Right atrium auricular region (tissue), 2 donors: ENCODE measurements around the gene CABLES2. TPM values are rescaled to one million over a fixed set of nuclear protein-coding genes. Genes with fewer than 3 reads are reported as not detected.

Experiments used
- DNase-seq: peaks from one replicate; pipeline ENCODE4 v3.0.0-alpha.2; 2019; ENCODE audit warnings: low spot score
- H3K27ac ChIP-seq, 2 donors: fragments of 200-600 bp; sonication (generic); 1 replicate in 1 of 2; 2 replicates in 1 of 2; pipeline ENCODE4 v1.5.1; 2016 to 2019
- H3K27me3 ChIP-seq, 2 donors: fragments of 200-600 bp; sonication (generic); one replicate each; pipeline versions ENCODE4 v1.5.1 to v1.6.0; 2017 to 2019
- H3K36me3 ChIP-seq: fragments of 200-600 bp; sonication (generic); one replicate; pipeline ENCODE4 v1.5.1; 2016
- H3K4me1 ChIP-seq, 2 donors: fragments of 200-600 bp; sonication (generic); one replicate each; pipeline versions ENCODE4 v1.5.1 to v1.6.0; 2017 to 2019
- H3K4me3 ChIP-seq, 2 donors: fragments of 200-600 bp; sonication (generic); 1 replicate in 1 of 2; 2 replicates in 1 of 2; pipeline ENCODE4 v1.5.1; 2017 to 2019; ENCODE audit warnings: mild to moderate bottlenecking in 1 of 2, moderate library complexity in 1 of 2
- H3K9me3 ChIP-seq, 2 donors: fragments of 200-600 bp; sonication (generic); one replicate each; pipeline ENCODE4 v1.5.1; 2019
- total RNA-seq, 2 donors: library from RNA; depleted of rRNA; stranded (reverse); fragments of >200 nt; gene quantifications; one replicate each; pipeline ENCODE4 v1.1.0, GENCODE V29; 2016
- TF ChIP-seq, protein P1 (sequence below), 2 donors: fragments of 200-600 bp; sonication (generic); IDR thresholded peaks; one replicate each; pipeline ENCODE4 v1.5.1; 2019; ENCODE audit warnings: antibody characterized with exemption in 2 of 2

The CABLES2 gene
- total RNA-seq, 2 donors from 2014 or later, result 10.8 to 17.7 TPM

DNA sequence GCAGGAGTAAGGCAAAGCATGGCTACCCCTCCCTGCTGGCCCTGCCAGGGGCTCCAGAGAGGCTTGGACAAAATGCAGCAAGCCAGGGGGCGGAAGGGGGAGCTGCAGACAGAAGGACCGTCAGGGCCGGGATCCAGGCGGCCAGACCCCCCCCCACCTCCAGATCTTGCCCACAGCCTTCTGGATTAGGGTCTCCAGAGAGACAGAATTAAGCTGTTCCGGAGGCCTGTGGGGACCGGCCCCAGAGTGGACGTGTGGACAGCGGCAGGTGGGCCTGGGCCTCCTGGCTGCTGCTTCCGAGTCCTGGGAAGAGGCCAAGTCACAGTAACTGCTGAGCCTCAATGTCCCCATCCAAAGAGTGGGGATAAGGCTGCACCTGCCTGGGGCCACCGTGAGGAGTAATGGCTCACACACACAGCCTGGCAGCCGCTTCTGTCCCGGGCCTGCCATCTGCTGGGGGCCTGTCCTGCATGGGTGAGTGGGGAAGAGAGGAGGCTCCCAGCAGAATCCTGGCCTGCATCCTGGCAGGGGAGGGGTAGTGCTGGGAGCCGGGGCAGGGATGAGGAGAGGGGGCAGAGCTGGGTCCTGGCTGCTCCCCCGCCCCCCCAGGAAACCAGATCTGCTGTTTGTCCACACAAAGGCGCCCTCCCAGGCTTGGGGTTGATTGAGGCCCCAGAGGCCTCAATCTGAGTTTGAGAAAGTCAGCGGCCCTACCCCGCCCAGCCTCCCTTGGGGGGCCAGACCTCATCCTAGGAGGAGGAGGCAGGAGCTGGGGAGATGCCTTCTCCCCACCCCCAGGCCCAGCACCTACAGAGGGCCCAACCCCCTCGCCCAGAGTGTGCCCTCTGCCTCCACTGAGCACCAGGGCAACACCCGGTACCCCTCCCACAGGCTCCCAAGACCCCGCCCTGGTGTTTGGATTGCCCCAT is 43.8 kb downstream of the CABLES2 start:
- no peak for DNase-seq
- Histone ChIP-seq H3K4me1 (peaks cover 0 to 92% of the 10 kb centered on the region in 2 donors), H3K4me3 (peak overlapping the region in 1 of 2 donors; percentile 95), H3K9me3 (no peaks in the 10 kb centered on the region), H3K36me3 (no peaks in the 10 kb centered on the region), H3K27me3 (no peaks in the 10 kb centered on the region), H3K27ac (peak overlapping the region; percentile 95 to 98)
- TF ChIP-seq, protein P1, sequence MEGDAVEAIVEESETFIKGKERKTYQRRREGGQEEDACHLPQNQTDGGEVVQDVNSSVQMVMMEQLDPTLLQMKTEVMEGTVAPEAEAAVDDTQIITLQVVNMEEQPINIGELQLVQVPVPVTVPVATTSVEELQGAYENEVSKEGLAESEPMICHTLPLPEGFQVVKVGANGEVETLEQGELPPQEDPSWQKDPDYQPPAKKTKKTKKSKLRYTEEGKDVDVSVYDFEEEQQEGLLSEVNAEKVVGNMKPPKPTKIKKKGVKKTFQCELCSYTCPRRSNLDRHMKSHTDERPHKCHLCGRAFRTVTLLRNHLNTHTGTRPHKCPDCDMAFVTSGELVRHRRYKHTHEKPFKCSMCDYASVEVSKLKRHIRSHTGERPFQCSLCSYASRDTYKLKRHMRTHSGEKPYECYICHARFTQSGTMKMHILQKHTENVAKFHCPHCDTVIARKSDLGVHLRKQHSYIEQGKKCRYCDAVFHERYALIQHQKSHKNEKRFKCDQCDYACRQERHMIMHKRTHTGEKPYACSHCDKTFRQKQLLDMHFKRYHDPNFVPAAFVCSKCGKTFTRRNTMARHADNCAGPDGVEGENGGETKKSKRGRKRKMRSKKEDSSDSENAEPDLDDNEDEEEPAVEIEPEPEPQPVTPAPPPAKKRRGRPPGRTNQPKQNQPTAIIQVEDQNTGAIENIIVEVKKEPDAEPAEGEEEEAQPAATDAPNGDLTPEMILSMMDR (IDR thresholded peaks at IDR 0.05), result peak in 1 of 2 donors; percentile 31

DNA sequence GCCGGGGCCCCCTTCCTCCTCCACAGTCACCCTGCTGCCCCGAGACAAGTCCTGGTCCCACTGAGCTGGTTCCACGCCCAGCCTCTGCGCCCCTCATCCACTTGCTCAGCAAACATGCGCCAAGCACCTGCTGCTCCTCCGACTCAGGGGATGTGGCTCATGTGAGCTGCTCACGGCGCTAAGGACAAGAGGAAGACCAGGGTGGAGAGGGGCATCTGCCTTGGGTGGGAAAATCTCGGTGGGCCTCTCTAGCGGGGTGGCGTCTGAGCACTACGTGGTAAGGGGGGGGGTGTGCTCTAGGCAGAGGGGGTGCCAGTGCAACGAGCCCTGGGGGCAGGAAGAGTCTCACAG is 44.5 kb downstream of the CABLES2 start:
- H3K4me3 ChIP-seq, result no peak overlapping the region
- TF ChIP-seq, protein P1 (IDR thresholded peaks at IDR 0.05), result no peak
- peaks cover 0 to 92% of the 10 kb centered on the region in 2 donors for H3K4me1 ChIP-seq
- H3K27me3 ChIP-seq, result no peaks in the 10 kb centered on the region
- no peak for DNase-seq
- no peaks in the 10 kb centered on the region for H3K9me3 ChIP-seq
- no peaks in the 10 kb centered on the region for H3K36me3 ChIP-seq
- H3K27ac ChIP-seq, result peak overlapping the region; percentile 95 to 98

DNA sequence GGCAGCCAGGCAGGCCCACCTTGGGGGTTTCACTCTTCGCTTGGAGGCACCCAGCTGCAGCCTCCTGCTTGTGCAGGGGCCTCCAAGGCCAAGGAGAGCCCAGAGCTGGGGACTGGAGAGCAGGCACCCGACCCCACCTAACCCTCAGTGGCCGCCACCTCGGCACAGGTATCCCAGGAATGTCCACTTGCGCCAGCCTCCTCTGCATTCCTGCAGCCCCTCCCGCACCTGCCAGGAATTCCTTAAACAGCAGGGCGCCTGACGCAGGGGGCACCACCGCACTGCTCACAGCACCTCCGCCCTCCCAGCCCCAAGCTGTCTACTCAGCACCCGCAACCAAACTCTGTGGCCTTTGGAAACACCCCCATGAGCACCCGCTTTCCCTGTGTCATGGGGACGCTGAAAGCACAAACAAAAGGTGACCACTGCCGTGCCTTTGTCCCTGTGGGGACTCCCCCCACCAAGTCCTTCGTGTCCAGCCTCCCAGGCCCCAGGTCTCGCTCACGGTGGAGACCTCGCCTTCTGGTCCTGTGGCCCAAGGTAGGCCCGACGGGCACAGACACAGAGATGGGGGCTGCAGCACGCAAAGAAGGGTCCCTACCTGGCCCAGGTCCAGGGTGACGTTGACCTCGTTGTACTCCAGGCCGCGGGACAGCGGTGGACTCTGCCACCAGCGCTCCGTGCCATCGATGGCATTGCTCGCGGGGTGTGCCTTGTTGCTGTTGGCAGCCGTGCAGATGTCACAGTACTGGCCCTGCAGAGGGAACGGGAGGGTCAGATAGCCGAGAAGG is 45.1 kb downstream of the CABLES2 start:
- H3K4me1 ChIP-seq, result peaks cover 0 to 94% of the 10 kb centered on the region in 2 donors
- peak overlapping the region; percentile 95 to 98 for H3K27ac ChIP-seq
- no peaks in the 10 kb centered on the region for H3K9me3 ChIP-seq
- DNase-seq, result no peak
- no peak overlapping the region for H3K4me3 ChIP-seq
- no peaks in the 10 kb centered on the region for H3K27me3 ChIP-seq
- TF ChIP-seq, protein P1 (IDR thresholded peaks at IDR 0.05), result no peak
- H3K36me3 ChIP-seq, result no peaks in the 10 kb centered on the region

DNA sequence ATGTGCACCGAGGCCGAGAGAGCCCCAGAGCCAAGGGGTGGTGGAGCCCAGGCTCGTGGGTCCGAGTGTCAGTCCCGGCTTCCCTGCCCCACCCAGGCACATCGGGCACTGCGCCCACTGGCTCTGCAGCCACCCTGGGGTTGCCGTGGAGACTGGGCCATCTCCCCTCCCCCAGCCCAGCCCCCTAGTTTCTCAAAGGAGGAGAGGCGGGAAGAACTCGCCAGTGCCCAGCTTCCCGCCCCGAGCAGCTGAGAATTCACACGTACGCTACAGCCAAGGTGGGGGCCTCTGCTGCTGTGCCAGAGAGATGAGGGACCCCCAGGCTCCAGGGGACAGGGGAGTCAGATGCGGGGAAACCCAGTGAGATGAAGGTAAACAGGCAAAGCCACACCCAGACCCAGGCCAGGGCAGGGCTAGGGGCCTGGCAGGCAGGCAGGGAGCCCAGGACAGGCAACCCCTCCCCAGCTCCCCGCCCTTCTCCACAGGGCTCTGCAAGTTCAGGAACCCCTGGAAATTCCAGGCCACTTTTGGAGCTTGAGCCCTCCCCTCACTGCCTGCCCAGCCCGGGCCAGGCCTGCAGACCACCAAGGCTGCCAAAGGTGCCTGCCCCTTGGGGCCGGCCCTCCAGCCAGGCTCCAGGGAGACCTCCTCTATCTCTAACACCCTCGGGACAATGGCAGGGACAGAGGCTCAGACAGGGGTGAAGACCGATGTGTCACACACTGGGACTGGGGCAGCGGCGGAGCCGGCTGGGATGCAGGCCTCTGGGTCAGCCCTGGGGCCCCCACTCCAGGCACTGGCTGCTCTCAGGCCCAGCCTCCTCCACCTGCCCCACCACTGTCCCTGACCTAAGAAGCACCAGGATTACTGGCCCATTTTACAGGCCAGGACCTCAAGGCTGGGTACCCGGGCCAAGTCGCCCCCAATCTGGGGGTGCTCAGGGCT is 46.0 kb downstream of the CABLES2 start:
- Histone ChIP-seq H3K27me3 (no peaks in the 10 kb centered on the region), H3K36me3 (no peaks in the 10 kb centered on the region), H3K9me3 (no peaks in the 10 kb centered on the region), H3K27ac (peak overlapping the region; percentile 95 to 98), H3K4me3 (no peak overlapping the region), H3K4me1 (peaks cover 0 to 96% of the 10 kb centered on the region in 2 donors)
- TF ChIP-seq, protein P1 (IDR thresholded peaks at IDR 0.05), result no peak
- no peak for DNase-seq

DNA sequence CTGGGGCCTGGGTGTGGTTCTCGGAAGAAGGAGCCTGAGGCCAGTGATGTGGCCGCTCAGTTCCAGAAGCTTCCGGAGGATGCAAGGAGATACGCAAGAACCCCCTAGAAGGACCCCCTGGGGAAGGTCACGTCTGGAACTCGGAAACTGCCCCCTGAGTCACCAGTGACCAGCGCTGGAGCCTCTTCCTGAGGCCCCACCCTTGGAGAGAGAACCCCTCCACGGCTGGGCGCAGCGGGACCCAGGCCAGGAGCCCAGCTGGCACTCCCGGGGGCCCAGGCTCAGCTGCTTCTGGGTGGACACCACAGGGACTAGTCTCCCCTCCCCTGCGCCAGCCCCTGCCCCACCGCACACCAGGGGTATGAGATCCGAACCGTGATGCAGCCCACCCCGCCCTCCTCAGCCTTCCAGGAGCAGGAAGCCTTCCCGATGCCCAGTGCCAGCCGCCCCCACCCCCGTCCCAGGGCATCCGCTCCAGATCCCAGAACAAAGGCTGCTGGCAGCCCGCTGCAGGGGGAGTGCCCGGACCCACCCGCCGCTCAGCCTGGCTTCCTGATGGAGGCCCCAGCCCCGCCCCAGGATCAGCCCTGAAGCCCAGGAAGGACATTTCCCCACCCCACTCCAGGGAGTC is 47.5 kb downstream of the CABLES2 start:
- no peaks in the 10 kb centered on the region for H3K36me3 ChIP-seq
- H3K9me3 ChIP-seq, result no peaks in the 10 kb centered on the region
- no peak overlapping the region for H3K4me3 ChIP-seq
- no peaks in the 10 kb centered on the region for H3K27me3 ChIP-seq
- TF ChIP-seq, protein P1 (IDR thresholded peaks at IDR 0.05), result no peak
- H3K27ac ChIP-seq, result peak overlapping the region; percentile 90 to 92
- DNase-seq, result no peak
- peaks cover 0 to 96% of the 10 kb centered on the region in 2 donors for H3K4me1 ChIP-seq
